ENCODE results near the gene APBB2. TPM values are rescaled to one million over a fixed set of nuclear protein-coding genes. Genes with fewer than 3 reads are reported as not detected.

The APBB2 gene
- total RNA-seq, 1 experiment from 2014 or later = 3.7 TPM

GRCh38 chr4:41204400-41204978, 9.9 kb downstream of the APBB2 start:
- no peaks in the 10 kb centered on the region for H4K20me1 ChIP-seq (ENCODE audit: insufficient read depth, low read depth, low read length)
- no peaks in the 10 kb centered on the region for H3K9me3 ChIP-seq (ENCODE audit: low read length)
- no peak for DNase-seq
- H3K4me2 ChIP-seq (ENCODE audit: low read depth, low read length, poor library complexity, severe bottlenecking) = no peak overlapping the region
- H3K9me2 ChIP-seq (replicated peaks; ENCODE audit: insufficient read depth, low read length) = no peaks in the 10 kb centered on the region
- H3K4me1 ChIP-seq (ENCODE audit: low read length) = no peaks in the 10 kb centered on the region
- no peaks in the 10 kb centered on the region for H3K36me3 ChIP-seq (ENCODE audit: insufficient read depth, low read length)
- H3K27me3 ChIP-seq (ENCODE audit: low read length) = no peaks in the 10 kb centered on the region
- H2AFZ ChIP-seq (ENCODE audit: low read length) = no peak overlapping the region
- H3K9ac ChIP-seq (ENCODE audit: low read length) = no peak overlapping the region
- H3K79me2 ChIP-seq (ENCODE audit: low read length) = no peaks in the 10 kb centered on the region
- H3K4me3 ChIP-seq (ENCODE audit: low read length) = no peak overlapping the region
- H3K27ac ChIP-seq (ENCODE audit: low read length) = no peak overlapping the region

GRCh38 chr4:41203841-41204240, 10.5 kb downstream of the APBB2 start:
- no peaks in the 10 kb centered on the region for H3K27me3 ChIP-seq (ENCODE audit: low read length)
- no peak overlapping the region for H3K4me3 ChIP-seq (ENCODE audit: low read length)
- H3K9me2 ChIP-seq (replicated peaks; ENCODE audit: insufficient read depth, low read length) = no peaks in the 10 kb centered on the region
- H3K9me3 ChIP-seq (ENCODE audit: low read length) = no peaks in the 10 kb centered on the region
- no peak overlapping the region for H3K4me2 ChIP-seq (ENCODE audit: low read depth, low read length, poor library complexity, severe bottlenecking)
- no peak for DNase-seq
- H3K79me2 ChIP-seq (ENCODE audit: low read length) = no peaks in the 10 kb centered on the region
- H3K36me3 ChIP-seq (ENCODE audit: insufficient read depth, low read length) = no peaks in the 10 kb centered on the region
- no peaks in the 10 kb centered on the region for H3K4me1 ChIP-seq (ENCODE audit: low read length)
- no peaks in the 10 kb centered on the region for H4K20me1 ChIP-seq (ENCODE audit: insufficient read depth, low read depth, low read length)
- H3K9ac ChIP-seq (ENCODE audit: low read length) = no peak overlapping the region
- H2AFZ ChIP-seq (ENCODE audit: low read length) = no peak overlapping the region
- H3K27ac ChIP-seq (ENCODE audit: low read length) = no peak overlapping the region

- H2AFZ ChIP-seq (ENCODE audit: low read length) = no peak overlapping the region
- no peak overlapping the region for H3K27ac ChIP-seq (ENCODE audit: low read length)
- DNase-seq = no peak
- no peaks in the 10 kb centered on the region for H3K4me1 ChIP-seq (ENCODE audit: low read length)
- no peak overlapping the region for H3K9ac ChIP-seq (ENCODE audit: low read length)
- no peaks in the 10 kb centered on the region for H3K36me3 ChIP-seq (ENCODE audit: insufficient read depth, low read length)
- no peak overlapping the region for H3K4me3 ChIP-seq (ENCODE audit: low read length)
- no peaks in the 10 kb centered on the region for H3K9me2 ChIP-seq (replicated peaks; ENCODE audit: insufficient read depth, low read length)
- no peaks in the 10 kb centered on the region for H3K9me3 ChIP-seq (ENCODE audit: low read length)
- H3K4me2 ChIP-seq (ENCODE audit: low read depth, low read length, poor library complexity, severe bottlenecking) = no peak overlapping the region
- no peaks in the 10 kb centered on the region for H3K79me2 ChIP-seq (ENCODE audit: low read length)
- H3K27me3 ChIP-seq (ENCODE audit: low read length) = no peaks in the 10 kb centered on the region
- no peaks in the 10 kb centered on the region for H4K20me1 ChIP-seq (ENCODE audit: insufficient read depth, low read depth, low read length)
Measured at GRCh38 chr4:41202820-41203568, 11.3 kb downstream of the APBB2 start.

GRCh38 chr4:41202356-41202755, 12.0 kb downstream of the APBB2 start:
- H3K27ac ChIP-seq (ENCODE audit: low read length) = no peak overlapping the region
- no peaks in the 10 kb centered on the region for H4K20me1 ChIP-seq (ENCODE audit: insufficient read depth, low read depth, low read length)
- H3K4me1 ChIP-seq (ENCODE audit: low read length) = no peaks in the 10 kb centered on the region
- no peak overlapping the region for H3K4me3 ChIP-seq (ENCODE audit: low read length)
- no peaks in the 10 kb centered on the region for H3K79me2 ChIP-seq (ENCODE audit: low read length)
- no peaks in the 10 kb centered on the region for H3K36me3 ChIP-seq (ENCODE audit: insufficient read depth, low read length)
- H3K9me3 ChIP-seq (ENCODE audit: low read length) = no peaks in the 10 kb centered on the region
- no peak overlapping the region for H3K9ac ChIP-seq (ENCODE audit: low read length)
- no peaks in the 10 kb centered on the region for H3K27me3 ChIP-seq (ENCODE audit: low read length)
- H3K9me2 ChIP-seq (replicated peaks; ENCODE audit: insufficient read depth, low read length) = no peaks in the 10 kb centered on the region
- no peak overlapping the region for H2AFZ ChIP-seq (ENCODE audit: low read length)
- H3K4me2 ChIP-seq (ENCODE audit: low read depth, low read length, poor library complexity, severe bottlenecking) = no peak overlapping the region
- DNase-seq = no peak

GRCh38 chr4:41200486-41201017, 13.8 kb downstream of the APBB2 start:
- no peak for DNase-seq
- Histone ChIP-seq H3K36me3 (ENCODE audit: insufficient read depth, low read length) (no peaks in the 10 kb centered on the region), H3K27me3 (ENCODE audit: low read length) (no peaks in the 10 kb centered on the region), H3K9ac (ENCODE audit: low read length) (no peak overlapping the region), H3K4me1 (ENCODE audit: low read length) (no peaks in the 10 kb centered on the region), H3K9me3 (ENCODE audit: low read length) (no peaks in the 10 kb centered on the region), H2AFZ (ENCODE audit: low read length) (no peak overlapping the region), H3K79me2 (ENCODE audit: low read length) (no peaks in the 10 kb centered on the region), H3K4me3 (ENCODE audit: low read length) (no peak overlapping the region), H3K27ac (ENCODE audit: low read length) (no peak overlapping the region), H4K20me1 (ENCODE audit: insufficient read depth, low read depth, low read length) (no peaks in the 10 kb centered on the region), H3K9me2 (replicated peaks; ENCODE audit: insufficient read depth, low read length) (no peaks in the 10 kb centered on the region), H3K4me2 (ENCODE audit: low read depth, low read length, poor library complexity, severe bottlenecking) (no peak overlapping the region)

GRCh38 chr4:41199788-41200187, 14.6 kb downstream of the APBB2 start:
- Histone ChIP-seq H4K20me1 (ENCODE audit: insufficient read depth, low read depth, low read length) (no peaks in the 10 kb centered on the region), H3K4me3 (ENCODE audit: low read length) (no peak overlapping the region), H3K4me2 (ENCODE audit: low read depth, low read length, poor library complexity, severe bottlenecking) (no peak overlapping the region), H3K27me3 (ENCODE audit: low read length) (no peaks in the 10 kb centered on the region), H2AFZ (ENCODE audit: low read length) (no peak overlapping the region), H3K27ac (ENCODE audit: low read length) (no peak overlapping the region), H3K79me2 (ENCODE audit: low read length) (no peaks in the 10 kb centered on the region), H3K9me3 (ENCODE audit: low read length) (no peaks in the 10 kb centered on the region), H3K4me1 (ENCODE audit: low read length) (no peaks in the 10 kb centered on the region), H3K36me3 (ENCODE audit: insufficient read depth, low read length) (no peaks in the 10 kb centered on the region), H3K9me2 (replicated peaks; ENCODE audit: insufficient read depth, low read length) (no peaks in the 10 kb centered on the region), H3K9ac (ENCODE audit: low read length) (no peak overlapping the region)
- no peak for DNase-seq

- Histone ChIP-seq H3K27me3 (ENCODE audit: low read length) (no peaks in the 10 kb centered on the region), H3K4me2 (ENCODE audit: low read depth, low read length, poor library complexity, severe bottlenecking) (no peak overlapping the region), H3K4me3 (ENCODE audit: low read length) (no peak overlapping the region), H3K27ac (ENCODE audit: low read length) (no peak overlapping the region), H3K79me2 (ENCODE audit: low read length) (no peaks in the 10 kb centered on the region), H3K9ac (ENCODE audit: low read length) (no peak overlapping the region), H2AFZ (ENCODE audit: low read length) (no peak overlapping the region), H4K20me1 (ENCODE audit: insufficient read depth, low read depth, low read length) (no peaks in the 10 kb centered on the region), H3K9me2 (replicated peaks; ENCODE audit: insufficient read depth, low read length) (no peaks in the 10 kb centered on the region), H3K4me1 (ENCODE audit: low read length) (no peaks in the 10 kb centered on the region), H3K9me3 (ENCODE audit: low read length) (no peaks in the 10 kb centered on the region), H3K36me3 (ENCODE audit: insufficient read depth, low read length) (no peaks in the 10 kb centered on the region)
- no peak for DNase-seq
Measured at GRCh38 chr4:41197996-41198395, 16.3 kb downstream of the APBB2 start.

GRCh38 chr4:41197495-41197894, 16.8 kb downstream of the APBB2 start:
- Histone ChIP-seq H3K4me3 (ENCODE audit: low read length) (no peak overlapping the region), H3K4me2 (ENCODE audit: low read depth, low read length, poor library complexity, severe bottlenecking) (no peak overlapping the region), H3K27ac (ENCODE audit: low read length) (no peak overlapping the region), H4K20me1 (ENCODE audit: insufficient read depth, low read depth, low read length) (no peaks in the 10 kb centered on the region), H3K79me2 (ENCODE audit: low read length) (no peaks in the 10 kb centered on the region), H3K9ac (ENCODE audit: low read length) (no peak overlapping the region), H3K27me3 (ENCODE audit: low read length) (no peaks in the 10 kb centered on the region), H2AFZ (ENCODE audit: low read length) (no peak overlapping the region), H3K9me3 (ENCODE audit: low read length) (no peaks in the 10 kb centered on the region), H3K4me1 (ENCODE audit: low read length) (no peaks in the 10 kb centered on the region), H3K9me2 (replicated peaks; ENCODE audit: insufficient read depth, low read length) (no peaks in the 10 kb centered on the region), H3K36me3 (ENCODE audit: insufficient read depth, low read length) (no peaks in the 10 kb centered on the region)
- no peak for DNase-seq

Measured in Karpas-422 (cell line).